ENCODE measurements around the gene TBC1D30. TPM values are rescaled to one million over a fixed set of nuclear protein-coding genes. Genes with fewer than 3 reads are reported as not detected.

Gene TBC1D30
- polyA plus RNA-seq, 2 of the 4 experiments (the other 2 are of a cell fraction) = 0.65 to 3.5 TPM

DNA sequence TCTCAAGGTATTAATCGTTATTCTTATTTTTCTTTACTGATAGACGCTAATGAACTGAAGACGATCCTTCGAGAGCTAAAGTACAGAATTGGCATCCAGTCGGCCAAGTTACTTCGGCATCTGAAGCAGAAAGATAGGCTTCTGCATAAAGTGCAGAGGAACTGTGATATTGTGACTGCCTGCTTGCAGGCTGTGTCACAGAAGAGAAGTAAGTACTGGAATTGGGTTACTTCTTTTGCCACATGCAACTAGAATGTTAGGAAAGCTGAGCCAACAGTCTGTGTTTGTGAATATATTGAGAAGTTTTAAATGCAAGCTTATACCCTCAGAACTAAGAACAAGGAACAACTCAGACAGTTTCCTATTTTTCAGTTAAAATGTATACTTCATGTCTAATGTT, 38.6 kb upstream of the TBC1D30 start:
- ChIA-PET POLR2A (no interaction called here), CTCF (interaction anchor here (1.3 to 2.1 kb wide), 3 partner anchors 10 to 24 kb away, joined by 3 to 21 read pairs (median 8); no protein-coding TSS in a partner anchor)
- ATAC-seq = no peak
- no peak for DNase-seq (ENCODE audit: low read depth in 1 of 2, low spot score in 1 of 2)
- Histone ChIP-seq H3K4me1 (peaks cover 8% of the 10 kb centered on the region; the same call in 2 of the 3 replicates), H3K4me2 (no peak overlapping the region), H3K4me3 (no peak overlapping the region), H3K27ac (no peak overlapping the region), H3K9me3 (no peaks in the 10 kb centered on the region)
- no peak for FAIRE-seq
- 76% methylated on average over 6 of the region's 6 CpGs for WGBS (ENCODE audit: missing lambda C conversion rate)
- TF ChIP-seq JUN (IDR thresholded peaks at IDR 0.05) (no peak), GATA3 (IDR thresholded peaks at IDR 0.05; ENCODE audit: borderline replicate concordance) (no peak)

- DNase-seq (ENCODE audit: low read depth in 1 of 2, low spot score in 1 of 2) = no peak
- POLR2A ChIA-PET = no interaction called here
- no peak overlapping the region for H3K4me2 ChIP-seq
These were observed 34.3 kb upstream of the TBC1D30 start for GRCh38 chr12:64790166-64790565.

DNA sequence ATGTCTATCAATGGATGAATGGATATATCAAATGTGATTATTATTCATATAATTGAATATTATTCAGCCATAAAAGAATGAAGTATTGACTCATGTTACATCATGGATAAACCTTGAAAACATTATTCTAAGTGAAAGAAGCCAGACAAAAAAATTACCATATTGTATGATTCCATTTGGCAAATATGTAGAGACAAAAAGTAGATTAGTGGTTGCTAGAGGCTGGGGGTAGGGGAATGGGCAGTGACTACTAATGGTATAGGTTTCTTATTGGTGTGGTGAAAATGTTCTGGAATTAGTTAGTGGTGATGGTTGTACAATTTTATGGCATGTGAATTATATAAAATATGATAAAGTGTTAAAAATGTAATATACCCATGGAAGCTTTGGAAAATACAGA, 33.4 kb upstream of the TBC1D30 start:
- Histone ChIP-seq H3K4me3 (no peak overlapping the region), H3K4me2 (no peak overlapping the region), H3K4me1 (peaks cover 8% of the 10 kb centered on the region; the same call in 2 of the 3 replicates), H3K27ac (no peak overlapping the region), H3K9me3 (no peaks in the 10 kb centered on the region)
- DNase-seq (ENCODE audit: low read depth in 1 of 2, low spot score in 1 of 2) (no peak), FAIRE-seq (no peak), ATAC-seq (no peak)
- POLR2A ChIA-PET = no interaction called here
- CTCF ChIA-PET = interaction anchor here (4.1 kb wide), 1 partner anchor 11 kb away, joined by 22 read pairs; no protein-coding TSS in a partner anchor
- TF ChIP-seq POLR2AphosphoS2 (conservative IDR thresholded peaks at IDR 0.05; ENCODE audit: low read length) (no peak), MAZ (IDR thresholded peaks at IDR 0.05; ENCODE audit: borderline replicate concordance, low read depth, low read length) (no peak), JUNB (IDR thresholded peaks at IDR 0.05) (no peak), CBX8 (IDR thresholded peaks at IDR 0.05) (no peak), EHMT2 (IDR thresholded peaks at IDR 0.05; ENCODE audit: low read depth) (no peak), CHD4 (IDR thresholded peaks at IDR 0.05; ENCODE audit: borderline replicate concordance) (no peak), FOSB (CRISPR knock-in tag; IDR thresholded peaks at IDR 0.05) (no peak), ZFP36 (IDR thresholded peaks at IDR 0.05; ENCODE audit: borderline replicate concordance, partially characterized antibody) (no peak)
- TF ChIP-seq, protein P1, sequence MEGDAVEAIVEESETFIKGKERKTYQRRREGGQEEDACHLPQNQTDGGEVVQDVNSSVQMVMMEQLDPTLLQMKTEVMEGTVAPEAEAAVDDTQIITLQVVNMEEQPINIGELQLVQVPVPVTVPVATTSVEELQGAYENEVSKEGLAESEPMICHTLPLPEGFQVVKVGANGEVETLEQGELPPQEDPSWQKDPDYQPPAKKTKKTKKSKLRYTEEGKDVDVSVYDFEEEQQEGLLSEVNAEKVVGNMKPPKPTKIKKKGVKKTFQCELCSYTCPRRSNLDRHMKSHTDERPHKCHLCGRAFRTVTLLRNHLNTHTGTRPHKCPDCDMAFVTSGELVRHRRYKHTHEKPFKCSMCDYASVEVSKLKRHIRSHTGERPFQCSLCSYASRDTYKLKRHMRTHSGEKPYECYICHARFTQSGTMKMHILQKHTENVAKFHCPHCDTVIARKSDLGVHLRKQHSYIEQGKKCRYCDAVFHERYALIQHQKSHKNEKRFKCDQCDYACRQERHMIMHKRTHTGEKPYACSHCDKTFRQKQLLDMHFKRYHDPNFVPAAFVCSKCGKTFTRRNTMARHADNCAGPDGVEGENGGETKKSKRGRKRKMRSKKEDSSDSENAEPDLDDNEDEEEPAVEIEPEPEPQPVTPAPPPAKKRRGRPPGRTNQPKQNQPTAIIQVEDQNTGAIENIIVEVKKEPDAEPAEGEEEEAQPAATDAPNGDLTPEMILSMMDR (IDR thresholded peaks at IDR 0.05) = no peak

More at GRCh38 chr12:64790166-64790565, 34.3 kb upstream of the TBC1D30 start:
- 47% methylated on average over 1 of the region's 1 CpG for WGBS (ENCODE audit: missing lambda C conversion rate)
- H3K27ac ChIP-seq = no peak overlapping the region
- ATAC-seq (no peak), FAIRE-seq (no peak)
- TF ChIP-seq CBX2 (IDR thresholded peaks at IDR 0.05; ENCODE audit: borderline replicate concordance, low read depth) = no peak
- TF ChIP-seq, protein P1 (IDR thresholded peaks at IDR 0.05) = no peak
- CTCF ChIA-PET = interaction anchor here (4.1 kb wide), 1 partner anchor 12 kb away, joined by 22 read pairs; no protein-coding TSS in a partner anchor
- H3K4me1 ChIP-seq = no peaks in the 10 kb centered on the region; the same call in 2 of the 3 replicates
- no peak overlapping the region for H3K4me3 ChIP-seq
- no peaks in the 10 kb centered on the region for H3K9me3 ChIP-seq

DNA sequence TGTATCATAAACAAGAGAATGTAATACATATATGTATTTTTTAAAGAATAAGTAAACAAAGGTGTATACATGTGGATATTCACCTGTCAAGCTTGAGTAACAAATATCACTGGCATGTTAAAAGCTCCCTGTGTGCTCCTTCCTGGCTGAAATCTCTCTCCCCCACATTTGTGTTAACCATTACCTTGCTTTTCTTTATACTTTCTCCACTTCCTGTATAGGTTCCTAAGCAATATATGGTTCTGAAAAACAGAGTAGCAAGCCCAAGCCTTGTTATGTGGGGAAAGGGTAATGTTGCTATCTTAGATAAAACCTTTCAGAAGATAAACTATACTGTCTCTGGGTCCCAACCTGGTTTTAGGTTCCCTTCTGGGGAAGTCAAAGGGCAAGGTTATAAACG, 32.3 kb upstream of the TBC1D30 start:
- peaks cover 17% of the 10 kb centered on the region for H3K4me1 ChIP-seq
- CTCF ChIA-PET = interaction anchor here (1.2 to 4.1 kb wide), 2 partner anchors 10 kb away, joined by 6 to 22 read pairs; no protein-coding TSS in a partner anchor
- POLR2A ChIA-PET = no interaction called here
- no peak overlapping the region for H3K27ac ChIP-seq
- WGBS (ENCODE audit: missing lambda C conversion rate) = 16% methylated on average over 1 of the region's 1 CpG
- no peaks in the 10 kb centered on the region for H3K9me3 ChIP-seq
- FAIRE-seq (no peak), ATAC-seq (no peak), DNase-seq (ENCODE audit: low read depth in 1 of 2, low spot score in 1 of 2) (no peak)
- H3K4me3 ChIP-seq = no peak overlapping the region
- no peak overlapping the region for H3K4me2 ChIP-seq
- no peak for TF ChIP-seq MAX (IDR thresholded peaks at IDR 0.05)
- TF ChIP-seq, protein P2, sequence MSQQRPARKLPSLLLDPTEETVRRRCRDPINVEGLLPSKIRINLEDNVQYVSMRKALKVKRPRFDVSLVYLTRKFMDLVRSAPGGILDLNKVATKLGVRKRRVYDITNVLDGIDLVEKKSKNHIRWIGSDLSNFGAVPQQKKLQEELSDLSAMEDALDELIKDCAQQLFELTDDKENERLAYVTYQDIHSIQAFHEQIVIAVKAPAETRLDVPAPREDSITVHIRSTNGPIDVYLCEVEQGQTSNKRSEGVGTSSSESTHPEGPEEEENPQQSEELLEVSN (IDR thresholded peaks at IDR 0.05; ENCODE audit: borderline replicate concordance, low read depth) = no peak
- no peak for TF ChIP-seq PBX3 (IDR thresholded peaks at IDR 0.05)
- TF ChIP-seq ELK1 (IDR thresholded peaks at IDR 0.05; ENCODE audit: low read depth, low read length) = no peak
- TF ChIP-seq CHD2 (IDR thresholded peaks at IDR 0.05; ENCODE audit: low read length, partially characterized antibody) = no peak
- no peak for TF ChIP-seq FOSB (CRISPR knock-in tag; IDR thresholded peaks at IDR 0.05)
- no peak for TF ChIP-seq JUNB (IDR thresholded peaks at IDR 0.05)
- no peak for TF ChIP-seq RAD21 (conservative IDR thresholded peaks at IDR 0.05 in 1 of 2, IDR thresholded peaks at IDR 0.05 in 1 of 2)
- TF ChIP-seq KDM5A (IDR thresholded peaks at IDR 0.05) = no peak
- no peak for TF ChIP-seq HOXA7 (CRISPR knock-in tag; IDR thresholded peaks at IDR 0.05)
- TF ChIP-seq ATOH8 (CRISPR knock-in tag; IDR thresholded peaks at IDR 0.05; ENCODE audit: low read depth) = no peak

Measured in A549 (cell line).